ENCODE results near the gene SCAANT1. TPM values are rescaled to one million over a fixed set of nuclear protein-coding genes. Genes with fewer than 3 reads are reported as not detected.

Gene SCAANT1
- total and polyA plus RNA-seq, 12 donors = 1.3 to 1.6 TPM; not detected in 10

GRCh38 chr3:63876260-63876659 is 35.9 kb downstream of the SCAANT1 start:
- Histone ChIP-seq H3K27ac (no peak overlapping the region), H3K4me3 (no peak overlapping the region), H3K36me3 (replicated peaks in 1 of 2) (no peaks in the 10 kb centered on the region), H3K9me3 (replicated peaks in 1 of 3) (no peaks in the 10 kb centered on the region), H3K4me1 (replicated peaks in 1 of 2) (peaks cover 6 to 34% of the 10 kb centered on the region in 2 donors), H3K27me3 (no peaks in the 10 kb centered on the region)
- intact Hi-C loops (cut with DNase I) = no loop called here
- WGBS, 4 donors = 30 to 38% (median 34%) methylated on average over 3 of the region's 3 CpGs
- no peak for DNase-seq
- TF ChIP-seq CTCF (IDR thresholded peaks at IDR 0.05) = no peak
- no peak for TF ChIP-seq POLR2A (IDR thresholded peaks at IDR 0.05)

- Histone ChIP-seq H3K4me3 (no peak overlapping the region), H3K27ac (no peak overlapping the region), H3K9me3 (replicated peaks in 1 of 3) (no peaks in the 10 kb centered on the region), H3K27me3 (no peaks in the 10 kb centered on the region), H3K4me1 (replicated peaks in 1 of 2) (peaks cover 6 to 39% of the 10 kb centered on the region in 2 donors), H3K36me3 (replicated peaks in 1 of 2) (no peaks in the 10 kb centered on the region)
- DNase-seq = no peak
- TF ChIP-seq CTCF (IDR thresholded peaks at IDR 0.05) (no peak), POLR2A (IDR thresholded peaks at IDR 0.05) (no peak)
- 82 to 87% (median 85%) methylated on average over 2 of the region's 2 CpGs for WGBS, 4 donors
- intact Hi-C loops (cut with DNase I) = no loop called here
These were observed 36.7 kb downstream of the SCAANT1 start for GRCh38 chr3:63875510-63875909.

- no peak for TF ChIP-seq CTCF (IDR thresholded peaks at IDR 0.05)
- no peak for TF ChIP-seq POLR2A (IDR thresholded peaks at IDR 0.05)
- Histone ChIP-seq H3K27me3 (no peaks in the 10 kb centered on the region), H3K9me3 (replicated peaks in 1 of 3) (no peaks in the 10 kb centered on the region), H3K4me1 (replicated peaks in 1 of 2) (peaks cover 6 to 38% of the 10 kb centered on the region in 2 donors), H3K27ac (no peak overlapping the region), H3K36me3 (replicated peaks in 1 of 2) (no peaks in the 10 kb centered on the region), H3K4me3 (no peak overlapping the region)
- intact Hi-C loops (cut with DNase I) = no loop called here
- WGBS, 4 donors = 75 to 93% (median 80%) methylated on average over 3 of the region's 3 CpGs
- DNase-seq = no peak
These were observed 37.4 kb downstream of the SCAANT1 start for GRCh38 chr3:63874769-63875168.

GRCh38 chr3:63872135-63872924 is 39.9 kb downstream of the SCAANT1 start:
- TF ChIP-seq POLR2A (IDR thresholded peaks at IDR 0.05) (no peak), CTCF (IDR thresholded peaks at IDR 0.05) (no peak)
- 91 to 99% (median 96%) methylated on average over 2 of the region's 2 CpGs for WGBS, 4 donors

More at GRCh38 chr3:63872135-63872924, 39.9 kb downstream of the SCAANT1 start:
- peaks cover 0 to 26% of the 10 kb centered on the region in 2 donors for H3K4me1 ChIP-seq (replicated peaks in 1 of 2)
- no peaks in the 10 kb centered on the region for H3K9me3 ChIP-seq (replicated peaks in 1 of 3)
- intact Hi-C loops (cut with DNase I) = no loop called here
- no peaks in the 10 kb centered on the region for H3K36me3 ChIP-seq (replicated peaks in 1 of 2)
- H3K4me3 ChIP-seq = no peak overlapping the region
- H3K27ac ChIP-seq = no peak overlapping the region
- DNase-seq = no peak
- H3K27me3 ChIP-seq = no peaks in the 10 kb centered on the region
